Mammary epithelial cell (primary cell): ENCODE data around the gene NCBP2L.

Experiments
- CTCF ChIP-seq, 2 donors: IDR thresholded peaks in 1 of 2; conservative IDR thresholded peaks in 1 of 2; 2 replicates each; pipeline ENCODE4 v1.5.1; 2011 to 2012; ENCODE audit warnings: inconsistent platforms in 2 of 2, low read length in 2 of 2, mild to moderate bottlenecking in 2 of 2, control low read depth in 1 of 2, low read depth in 1 of 2; ENCODE audit not compliant: insufficient read depth in 1 of 2; ENCODE audit errors: extremely low read depth in 1 of 2
- EZH2 ChIP-seq: IDR thresholded peaks from 2 replicates; pipeline ENCODE4 v1.6.1; 2012; ENCODE audit warnings: low read length, inconsistent platforms, borderline replicate concordance

DNA sequence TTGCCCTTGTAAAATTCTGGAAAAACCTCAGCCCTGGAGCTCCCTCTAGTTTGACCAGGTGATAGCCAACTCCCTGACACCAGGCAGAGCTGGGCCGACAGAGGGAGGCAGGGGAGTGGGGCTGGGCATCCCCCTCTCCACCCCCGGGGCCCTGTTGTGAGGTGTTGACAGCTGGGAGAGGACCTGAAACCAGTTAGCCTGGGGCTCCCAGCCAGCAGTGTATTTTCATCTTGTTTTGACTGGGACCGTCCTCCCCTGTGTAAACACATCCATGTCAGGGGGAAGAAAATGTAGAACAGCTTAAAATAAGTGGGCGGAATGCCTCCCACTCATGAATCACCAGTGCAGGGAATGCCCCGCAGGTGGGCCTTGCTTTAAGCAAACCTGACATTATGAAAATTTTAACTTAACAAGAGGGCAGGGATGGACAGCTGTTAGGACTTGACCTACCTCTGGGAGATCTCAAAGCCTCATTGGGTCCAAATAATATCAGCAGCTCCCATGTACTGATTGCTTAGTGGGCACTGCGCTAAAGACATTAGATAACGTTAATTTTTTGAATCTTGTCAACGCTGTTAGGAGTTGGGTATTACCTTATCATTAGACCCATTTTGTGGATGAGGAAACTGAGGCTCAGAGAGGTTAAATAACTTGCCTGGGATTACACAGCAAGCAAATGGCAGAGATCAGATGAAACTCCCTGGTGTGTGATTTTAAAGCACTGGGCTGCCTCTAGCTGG, 47.8 kb upstream of the NCBP2L start:
- TF ChIP-seq CTCF (conservative IDR thresholded peaks at IDR 0.05 in 1 of 2, IDR thresholded peaks at IDR 0.05 in 1 of 2; ENCODE audit: extremely low read depth in 1 of 2, insufficient read depth in 1 of 2, low read depth in 1 of 2, low read length in 2 of 2) (no peak), EZH2 (no peak)
